Measurements from ENCODE around the gene PLEKHM2. TPM values are rescaled to one million over a fixed set of nuclear protein-coding genes. Genes with fewer than 3 reads are reported as not detected.

The PLEKHM2 gene
- total RNA-seq, 1 donor from 2014 or later = 60.6 TPM

DNA sequence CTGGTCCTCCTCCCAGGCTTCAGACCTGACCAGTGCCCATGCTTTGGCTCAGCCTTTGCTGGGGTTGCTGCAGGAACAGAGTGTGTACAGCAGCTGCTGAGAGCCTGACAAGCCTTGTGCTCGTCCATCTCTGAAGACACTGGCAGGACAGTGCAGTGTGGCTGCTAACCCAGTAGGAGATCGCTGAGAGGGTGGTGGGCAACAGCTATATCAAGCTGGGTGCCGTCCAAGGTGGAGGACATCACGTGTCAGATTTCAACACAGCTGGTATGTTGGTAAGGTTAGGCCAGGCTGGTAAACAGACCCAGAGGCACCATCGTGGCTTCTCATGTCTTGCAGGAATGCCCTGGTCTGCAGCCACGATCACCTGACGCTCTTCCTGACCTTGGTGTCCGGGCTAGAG lies 34.1 kb downstream of the PLEKHM2 start:
- TF ChIP-seq, protein P1, sequence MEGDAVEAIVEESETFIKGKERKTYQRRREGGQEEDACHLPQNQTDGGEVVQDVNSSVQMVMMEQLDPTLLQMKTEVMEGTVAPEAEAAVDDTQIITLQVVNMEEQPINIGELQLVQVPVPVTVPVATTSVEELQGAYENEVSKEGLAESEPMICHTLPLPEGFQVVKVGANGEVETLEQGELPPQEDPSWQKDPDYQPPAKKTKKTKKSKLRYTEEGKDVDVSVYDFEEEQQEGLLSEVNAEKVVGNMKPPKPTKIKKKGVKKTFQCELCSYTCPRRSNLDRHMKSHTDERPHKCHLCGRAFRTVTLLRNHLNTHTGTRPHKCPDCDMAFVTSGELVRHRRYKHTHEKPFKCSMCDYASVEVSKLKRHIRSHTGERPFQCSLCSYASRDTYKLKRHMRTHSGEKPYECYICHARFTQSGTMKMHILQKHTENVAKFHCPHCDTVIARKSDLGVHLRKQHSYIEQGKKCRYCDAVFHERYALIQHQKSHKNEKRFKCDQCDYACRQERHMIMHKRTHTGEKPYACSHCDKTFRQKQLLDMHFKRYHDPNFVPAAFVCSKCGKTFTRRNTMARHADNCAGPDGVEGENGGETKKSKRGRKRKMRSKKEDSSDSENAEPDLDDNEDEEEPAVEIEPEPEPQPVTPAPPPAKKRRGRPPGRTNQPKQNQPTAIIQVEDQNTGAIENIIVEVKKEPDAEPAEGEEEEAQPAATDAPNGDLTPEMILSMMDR (IDR thresholded peaks at IDR 0.05; ENCODE audit: unreplicated experiment) = no peak
- H3K27me3 Mint-ChIP-seq (ENCODE audit: low read depth) = no peaks in the 10 kb centered on the region
- H3K9me3 Mint-ChIP-seq = no peaks in the 10 kb centered on the region
- DNase-seq (ENCODE audit: low spot score in 2 of 2, unreplicated experiment in 2 of 2) = no peak
- peaks cover 6% of the 10 kb centered on the region for H3K4me1 Mint-ChIP-seq
- no peak overlapping the region for H3K27ac Mint-ChIP-seq
- no peak overlapping the region for H3K4me3 Mint-ChIP-seq
- H3K36me3 Mint-ChIP-seq = peaks cover 23% of the 10 kb centered on the region

DNA sequence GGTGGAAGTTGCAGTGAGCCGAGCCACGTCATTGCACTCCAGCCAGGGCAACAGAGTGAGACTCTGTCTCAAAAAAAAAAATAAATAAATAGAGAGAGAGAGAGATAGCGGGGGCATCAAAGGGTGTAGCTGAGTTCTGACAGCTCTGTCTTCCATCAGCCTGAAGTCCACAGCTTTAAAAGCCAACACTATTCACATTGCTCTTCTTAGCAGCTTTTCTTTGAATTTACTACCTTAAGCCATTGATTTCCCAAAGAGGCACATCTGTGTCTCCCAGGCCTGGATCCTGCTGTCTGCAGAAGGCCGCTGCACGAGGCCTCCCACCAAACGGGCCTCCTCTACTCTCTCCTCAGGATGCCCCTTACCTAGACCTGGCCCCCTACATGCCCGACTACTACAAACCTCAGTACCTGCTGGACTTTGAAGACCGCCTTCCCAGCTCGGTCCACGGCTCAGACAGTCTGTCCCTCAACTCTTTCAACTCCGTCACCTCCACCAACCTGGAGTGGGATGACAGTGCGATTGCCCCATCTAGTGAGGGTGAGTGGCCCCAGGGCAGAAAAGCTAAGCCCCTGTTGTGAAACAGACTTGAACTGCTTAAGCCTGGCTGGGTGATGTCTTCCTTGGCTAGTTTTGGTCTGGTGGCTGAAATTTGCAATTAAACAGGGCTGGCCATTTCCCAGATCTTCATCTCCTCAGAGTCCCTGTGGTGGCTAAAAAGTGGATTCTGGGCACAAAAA lies 35.4 kb downstream of the PLEKHM2 start:
- no peak overlapping the region for H3K27ac Mint-ChIP-seq
- TF ChIP-seq, protein P1 (IDR thresholded peaks at IDR 0.05; ENCODE audit: unreplicated experiment) = no peak
- H3K27me3 Mint-ChIP-seq (ENCODE audit: low read depth) = no peaks in the 10 kb centered on the region
- H3K36me3 Mint-ChIP-seq = peaks cover 22% of the 10 kb centered on the region
- H3K4me1 Mint-ChIP-seq = peaks cover 3% of the 10 kb centered on the region
- no peak for DNase-seq (ENCODE audit: low spot score in 2 of 2, unreplicated experiment in 2 of 2)
- H3K4me3 Mint-ChIP-seq = no peak overlapping the region
- H3K9me3 Mint-ChIP-seq = no peaks in the 10 kb centered on the region

DNA sequence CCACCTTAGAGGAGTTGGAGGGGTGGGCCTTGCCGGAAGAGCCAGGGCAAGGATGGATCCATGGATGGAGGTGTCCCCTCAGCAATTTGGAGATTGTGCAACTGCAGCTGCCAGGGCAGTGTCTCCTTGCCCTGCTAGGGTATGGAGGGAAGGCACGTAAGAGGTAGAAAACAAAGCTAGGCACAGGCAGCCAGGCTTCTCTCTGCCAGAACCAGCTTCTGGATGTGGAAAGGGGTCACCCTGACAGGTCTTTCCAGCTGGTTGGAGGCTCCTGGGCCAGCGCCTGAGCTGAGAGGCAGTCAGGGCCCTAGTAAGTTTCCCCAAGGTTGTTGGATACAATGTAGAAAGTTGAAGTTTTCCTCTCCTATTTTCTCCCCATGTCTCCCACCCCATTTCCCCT lies 36.7 kb downstream of the PLEKHM2 start:
- Mint-ChIP-seq H3K9me3 (no peaks in the 10 kb centered on the region), H3K36me3 (peaks cover 23% of the 10 kb centered on the region), H3K4me3 (no peak overlapping the region)

DNA sequence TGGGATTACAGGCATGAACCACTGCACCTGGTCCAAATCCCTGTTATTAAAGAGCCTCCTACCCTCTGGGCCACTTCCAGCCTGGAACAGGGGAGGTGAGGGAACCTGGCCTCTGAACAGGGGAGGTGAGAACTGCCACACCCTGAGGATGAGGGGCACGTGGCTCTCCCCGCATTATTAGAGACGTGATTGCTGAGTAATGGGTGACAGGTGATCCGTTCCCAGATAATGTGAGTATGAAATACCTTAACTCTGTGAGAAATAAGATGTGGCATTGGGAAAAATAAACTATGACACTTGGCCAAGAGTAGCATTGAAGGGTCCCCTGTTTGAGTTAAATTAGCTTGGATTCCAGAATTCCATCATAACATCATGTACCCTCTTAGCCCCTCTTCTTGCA lies 38.3 kb downstream of the PLEKHM2 start:
- H3K4me1 Mint-ChIP-seq = peaks cover 2% of the 10 kb centered on the region
- no peak overlapping the region for H3K27ac Mint-ChIP-seq
- no peak overlapping the region for H3K4me3 Mint-ChIP-seq
- no peaks in the 10 kb centered on the region for H3K9me3 Mint-ChIP-seq
- H3K27me3 Mint-ChIP-seq (ENCODE audit: low read depth) = no peaks in the 10 kb centered on the region
- no peak for DNase-seq (ENCODE audit: low spot score in 2 of 2, unreplicated experiment in 2 of 2)
- peaks cover 21% of the 10 kb centered on the region for H3K36me3 Mint-ChIP-seq
- TF ChIP-seq, protein P1 (IDR thresholded peaks at IDR 0.05; ENCODE audit: unreplicated experiment) = no peak

More for the DNA sequence above, 36.7 kb downstream of the PLEKHM2 start:
- no peak overlapping the region for H3K27ac Mint-ChIP-seq
- peaks cover 2% of the 10 kb centered on the region for H3K4me1 Mint-ChIP-seq
- no peak for DNase-seq (ENCODE audit: low spot score in 2 of 2, unreplicated experiment in 2 of 2)
- no peaks in the 10 kb centered on the region for H3K27me3 Mint-ChIP-seq (ENCODE audit: low read depth)
- TF ChIP-seq, protein P1 (IDR thresholded peaks at IDR 0.05; ENCODE audit: unreplicated experiment) = no peak

- no peak for DNase-seq (ENCODE audit: low spot score in 2 of 2, unreplicated experiment in 2 of 2)
- Mint-ChIP-seq H3K4me1 (peaks cover 2% of the 10 kb centered on the region), H3K27ac (no peak overlapping the region), H3K36me3 (peaks cover 18% of the 10 kb centered on the region), H3K4me3 (no peak overlapping the region), H3K9me3 (no peaks in the 10 kb centered on the region), H3K27me3 (ENCODE audit: low read depth) (no peaks in the 10 kb centered on the region)
- TF ChIP-seq, protein P1 (IDR thresholded peaks at IDR 0.05; ENCODE audit: unreplicated experiment) = no peak
Observed at GRCh38 chr1:15722836-15723532, 38.9 kb downstream of the PLEKHM2 start.
